ENCODE measurements around the gene ACKR2. TPM values are rescaled to one million over a fixed set of nuclear protein-coding genes. Genes with fewer than 3 reads are reported as not detected.

The ACKR2 gene
- total RNA-seq, 1 experiment from 2014 or later = 0.45 TPM

GRCh38 chr3:42901073-42901415 lies 91.8 kb downstream of the ACKR2 start:
- peaks cover 5% of the 10 kb centered on the region for H3K9me3 Mint-ChIP-seq (ENCODE audit: low read depth, unreplicated experiment)
- TF ChIP-seq CTCF (IDR thresholded peaks at IDR 0.05; ENCODE audit: unreplicated experiment) = no peak
- peaks cover 17% of the 10 kb centered on the region for H3K4me1 Mint-ChIP-seq (ENCODE audit: low read depth, unreplicated experiment)
- DNase-seq = peak; percentile 30
- peaks cover 6% of the 10 kb centered on the region for H3K36me3 Mint-ChIP-seq (ENCODE audit: insufficient read depth, unreplicated experiment)
- H3K27me3 Mint-ChIP-seq (ENCODE audit: unreplicated experiment) = peaks cover 26% of the 10 kb centered on the region
- no TSS peak for BruUV-seq (replicated peaks)
- peak overlapping the region; percentile 59 for H3K27ac Mint-ChIP-seq (ENCODE audit: unreplicated experiment)
- peak overlapping the region; percentile 29 for H3K4me3 Mint-ChIP-seq (ENCODE audit: low read depth, unreplicated experiment)
- intact Hi-C loops (cut with micrococcal nuclease; ENCODE audit: unreplicated experiment) = no loop called here
- CTCF ChIA-PET = interaction anchor here (0.7 kb wide), 1 partner anchor 78 kb away, joined by 3 read pairs; the partner anchor contains the start of gene GASK1A

GRCh38 chr3:42902257-42902656 lies 93.0 kb downstream of the ACKR2 start:
- intact Hi-C loops (cut with micrococcal nuclease; ENCODE audit: unreplicated experiment) = no loop called here
- TF ChIP-seq CTCF (IDR thresholded peaks at IDR 0.05; ENCODE audit: unreplicated experiment) = no peak
- Mint-ChIP-seq H3K27ac (ENCODE audit: unreplicated experiment) (no peak overlapping the region), H3K4me3 (ENCODE audit: low read depth, unreplicated experiment) (no peak overlapping the region), H3K4me1 (ENCODE audit: low read depth, unreplicated experiment) (peaks cover 17% of the 10 kb centered on the region), H3K27me3 (ENCODE audit: unreplicated experiment) (peaks cover 39% of the 10 kb centered on the region), H3K9me3 (ENCODE audit: low read depth, unreplicated experiment) (peaks cover 5% of the 10 kb centered on the region), H3K36me3 (ENCODE audit: insufficient read depth, unreplicated experiment) (peaks cover 6% of the 10 kb centered on the region)
- DNase-seq = no peak
- CTCF ChIA-PET = interaction anchor here (0.7 kb wide), 1 partner anchor 82 kb away, joined by 3 read pairs; no protein-coding TSS in a partner anchor
- no TSS peak for BruUV-seq (replicated peaks)

DNA sequence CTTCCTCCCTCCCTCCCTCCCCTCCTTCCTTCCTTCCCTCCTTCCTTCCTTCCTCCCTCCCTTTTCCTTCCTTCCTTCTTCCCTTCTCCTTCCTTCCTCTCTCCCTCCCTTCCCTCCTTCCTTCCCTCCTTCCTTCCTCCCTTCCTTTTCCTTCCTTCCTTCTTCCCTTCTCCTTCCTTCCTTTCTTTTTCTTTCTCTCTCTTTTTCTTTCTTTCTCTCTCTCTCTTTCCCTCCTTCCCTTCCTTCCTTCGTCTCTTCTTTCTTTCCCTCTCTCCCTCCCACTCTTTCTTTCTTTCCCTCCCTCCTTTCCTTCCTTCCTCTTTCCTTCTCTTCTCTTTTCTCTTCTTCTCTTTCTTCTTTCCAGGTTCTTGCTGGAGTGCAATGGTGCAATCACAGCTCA lies 94.8 kb downstream of the ACKR2 start:
- no peak overlapping the region for H3K4me3 Mint-ChIP-seq (ENCODE audit: low read depth, unreplicated experiment)
- peaks cover 8% of the 10 kb centered on the region for H3K9me3 Mint-ChIP-seq (ENCODE audit: low read depth, unreplicated experiment)
- H3K27ac Mint-ChIP-seq (ENCODE audit: unreplicated experiment) = no peak overlapping the region
- no TSS peak for BruUV-seq (replicated peaks)
- CTCF ChIA-PET = no interaction called here
- DNase-seq = no peak
- TF ChIP-seq CTCF (IDR thresholded peaks at IDR 0.05; ENCODE audit: unreplicated experiment) = no peak
- H3K4me1 Mint-ChIP-seq (ENCODE audit: low read depth, unreplicated experiment) = peaks cover 17% of the 10 kb centered on the region
- intact Hi-C loops (cut with micrococcal nuclease; ENCODE audit: unreplicated experiment) = no loop called here
- H3K36me3 Mint-ChIP-seq (ENCODE audit: insufficient read depth, unreplicated experiment) = peaks cover 6% of the 10 kb centered on the region
- peaks cover 53% of the 10 kb centered on the region for H3K27me3 Mint-ChIP-seq (ENCODE audit: unreplicated experiment)

DNA sequence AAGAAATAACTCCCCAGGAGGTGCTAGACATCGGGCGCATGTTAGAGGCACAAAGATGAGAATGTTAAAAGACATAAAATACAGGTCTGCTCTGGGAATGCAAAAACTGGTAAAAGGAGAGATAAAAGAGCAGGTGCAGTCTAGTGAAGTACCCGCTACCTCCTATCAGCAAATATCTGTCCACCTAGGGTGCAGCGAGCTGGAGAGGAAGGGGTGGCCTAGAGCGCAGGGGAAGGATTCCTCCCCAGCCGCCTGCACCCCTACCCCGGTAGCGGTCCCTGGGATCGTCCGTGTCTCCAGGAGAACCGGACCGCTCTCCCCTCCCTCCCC lies 96.5 kb downstream of the ACKR2 start:
- Mint-ChIP-seq H3K4me1 (ENCODE audit: low read depth, unreplicated experiment) (peaks cover 9% of the 10 kb centered on the region), H3K4me3 (ENCODE audit: low read depth, unreplicated experiment) (peak overlapping the region; percentile 18), H3K9me3 (ENCODE audit: low read depth, unreplicated experiment) (peaks cover 11% of the 10 kb centered on the region), H3K27me3 (ENCODE audit: unreplicated experiment) (peaks cover 53% of the 10 kb centered on the region), H3K27ac (ENCODE audit: unreplicated experiment) (no peak overlapping the region), H3K36me3 (ENCODE audit: insufficient read depth, unreplicated experiment) (peaks cover 2% of the 10 kb centered on the region)
- CTCF ChIA-PET = no interaction called here
- no peak for TF ChIP-seq CTCF (IDR thresholded peaks at IDR 0.05; ENCODE audit: unreplicated experiment)
- no peak for DNase-seq
- intact Hi-C loops (cut with micrococcal nuclease; ENCODE audit: unreplicated experiment) = no loop called here
- no TSS peak for BruUV-seq (replicated peaks)
